SK-N-SH (cell line): ENCODE results near the gene TTC7B. TPM values are rescaled to one million over a fixed set of nuclear protein-coding genes. Genes with fewer than 3 reads are reported as not detected.

Source experiments
- CTCF ChIA-PET: fragments of 300-600, 350-600 bp; formaldehyde crosslinking; extraction: SDS; loops from one replicate; lab custom pipeline; 2021; lab: Yijun Ruan, JAX
- POLR2A ChIA-PET: fragments of 350-600 bp; sonication (Branson Sonifier 250); formaldehyde crosslinking; extraction: SDS; loops from one replicate; lab custom pipeline; 2020; ENCODE audit warnings: antibody characterized with exemption, inconsistent platforms; lab: Yijun Ruan, JAX
- DNase-seq: peaks from one replicate; pipeline ENCODE4 v3.0.0; 2012
- H2AFZ ChIP-seq: fragments of 200-600 bp; sonication (generic); 2 replicates; pipeline ENCODE4 v1.8.1; 2016; ENCODE audit warnings: antibody characterized with exemption, mild to moderate bottlenecking, low read depth
- H3F3A ChIP-seq: fragments of 200-600 bp; sonication (generic); replicated peaks from 2 replicates; pipeline ENCODE3; 2016; ENCODE audit warnings: antibody characterized with exemption, mild to moderate bottlenecking; ENCODE audit not compliant: insufficient read depth
- H3K27ac ChIP-seq, 2 experiments: fragments of 200-500 bp in 1 of 2; fragments of 200-600 bp in 1 of 2; sonication (Bioruptor generic) in 1 of 2; sonication (generic), shearing (Covaris generic) in 1 of 2; 2 replicates each; pipeline versions ENCODE4 v1.5.1 to v1.6.1; 2014 to 2016; ENCODE audit warnings: low read depth in 2 of 2, inconsistent platforms in 1 of 2, low read length in 1 of 2, mild to moderate bottlenecking in 1 of 2, mixed read lengths in 1 of 2
- H3K27me3 ChIP-seq: fragments of 200-600 bp; sonication (generic), shearing (Covaris generic); 2 replicates; pipeline ENCODE4 v1.6.1; 2016; ENCODE audit warnings: mixed run types; ENCODE audit not compliant: insufficient read depth
- H3K36me3 ChIP-seq, 2 experiments: fragments of 200-500 bp in 1 of 2; fragments of 200-600 bp in 1 of 2; sonication (Bioruptor generic) in 1 of 2; sonication (generic) in 1 of 2; replicated peaks in 1 of 2; 2 replicates each; pipeline versions ENCODE3 to v1.5.1; 2014 to 2016; ENCODE audit warnings: low read length in 1 of 2, mild to moderate bottlenecking in 1 of 2; ENCODE audit not compliant: insufficient read depth in 2 of 2, control insufficient read depth in 1 of 2
- H3K4me1 ChIP-seq, 2 experiments: fragments of 200-500 bp in 1 of 2; fragments of 200-600 bp in 1 of 2; sonication (Bioruptor generic) in 1 of 2; sonication (generic), shearing (Covaris generic) in 1 of 2; 2 replicates each; pipeline versions ENCODE4 v1.5.1 to v1.6.1; 2014 to 2016; ENCODE audit warnings: low read depth in 1 of 2, low read length in 1 of 2, mixed run types in 1 of 2; ENCODE audit not compliant: insufficient read depth in 2 of 2, control insufficient read depth in 1 of 2
- H3K4me2 ChIP-seq: fragments of 200-600 bp; sonication (generic), shearing (Covaris generic); 2 replicates; pipeline ENCODE4 v1.6.1; 2017; ENCODE audit warnings: mixed run types
- H3K4me3 ChIP-seq, 2 experiments: fragments of 200-500 bp in 1 of 2; fragments of 200-600 bp in 1 of 2; sonication (Bioruptor generic) in 1 of 2; sonication (generic), shearing (Covaris generic) in 1 of 2; 2 replicates each; pipeline versions ENCODE4 v1.5.1 to v1.8.1; 2014 to 2016; ENCODE audit warnings: low read depth in 2 of 2, inconsistent platforms in 1 of 2, low read length in 1 of 2, mild to moderate bottlenecking in 1 of 2, mixed read lengths in 1 of 2, moderate library complexity in 1 of 2
- H3K79me2 ChIP-seq: fragments of 200-600 bp; sonication (generic); 2 replicates; pipeline ENCODE4 v1.8.1; 2017; ENCODE audit warnings: mild to moderate bottlenecking; ENCODE audit not compliant: insufficient read depth
- H3K9ac ChIP-seq: fragments of 200-600 bp; sonication (generic); 2 replicates; pipeline ENCODE4 v1.6.1; 2017; ENCODE audit warnings: mixed run types
- H3K9me2 ChIP-seq: fragments of 200-600 bp; sonication (generic); 2 replicates; pipeline ENCODE4 v1.6.1; 2017; ENCODE audit warnings: mixed run types
- H3K9me3 ChIP-seq: fragments of 200-600 bp; sonication (generic); 2 replicates; pipeline ENCODE4 v1.6.1; 2017; ENCODE audit warnings: mixed run types, mild to moderate bottlenecking, moderate library complexity
- H4K20me1 ChIP-seq: fragments of 200-600 bp; sonication (generic); 2 replicates; pipeline ENCODE4 v1.6.1; 2017; ENCODE audit warnings: mild to moderate bottlenecking, mixed run types; ENCODE audit not compliant: insufficient read depth
- CHD2 ChIP-seq: fragments of 150-350 bp; IDR thresholded peaks from 2 replicates; pipeline ENCODE4 v1.6.1; 2018; ENCODE audit warnings: low read length; ENCODE audit not compliant: partially characterized antibody
- ELF1 ChIP-seq: IDR thresholded peaks from 2 replicates; pipeline ENCODE4 v1.4.0; 2012
- EP300 ChIP-seq, 2 experiments: IDR thresholded peaks; 2 replicates each; pipeline versions ENCODE4 v1.4.0 to v1.6.1; 2012; ENCODE audit warnings: borderline replicate concordance in 1 of 2, low read depth in 1 of 2, low read length in 1 of 2
- EZH2phosphoT487 ChIP-seq: fragments of 200-600 bp; sonication (generic); IDR thresholded peaks from 2 replicates; pipeline ENCODE4 v1.6.1; 2017; ENCODE audit warnings: low read depth, mixed run types, mild to moderate bottlenecking, antibody characterized with exemption, moderate library complexity, borderline replicate concordance
- FOSL2 ChIP-seq: IDR thresholded peaks from 2 replicates; pipeline ENCODE4 v1.4.0; 2012; ENCODE audit warnings: low read depth, mild to moderate bottlenecking, moderate library complexity, borderline replicate concordance
- FOXM1 ChIP-seq: IDR thresholded peaks from 2 replicates; pipeline ENCODE4 v1.4.0; 2012; ENCODE audit warnings: low read depth, mild to moderate bottlenecking
- MEF2A ChIP-seq: IDR thresholded peaks from 2 replicates; pipeline ENCODE4 v1.4.0; 2012; ENCODE audit warnings: low read depth, borderline replicate concordance
- NFIC ChIP-seq: IDR thresholded peaks from 2 replicates; pipeline ENCODE4 v1.4.0; 2012; ENCODE audit warnings: borderline replicate concordance
- NRF1 ChIP-seq: IDR thresholded peaks from 2 replicates; pipeline ENCODE4 v1.6.1; 2012; ENCODE audit warnings: low read depth, mild to moderate bottlenecking, low read length
- RCOR1 ChIP-seq: fragments of 150-350 bp; IDR thresholded peaks from 2 replicates; pipeline ENCODE4 v1.6.1; 2017; ENCODE audit warnings: antibody characterized with exemption, low read length
- RXRA ChIP-seq: IDR thresholded peaks from 2 replicates; pipeline ENCODE4 v1.4.0; 2012; ENCODE audit warnings: low read depth, mild to moderate bottlenecking, borderline replicate concordance
- TAF1 ChIP-seq: IDR thresholded peaks from 2 replicates; pipeline ENCODE4 v1.6.1; 2012; ENCODE audit warnings: low read depth, mild to moderate bottlenecking, low read length, moderate library complexity, borderline replicate concordance
- TCF12 ChIP-seq: IDR thresholded peaks from 2 replicates; pipeline ENCODE4 v1.4.0; 2012
- TEAD4 ChIP-seq: IDR thresholded peaks from 2 replicates; pipeline ENCODE4 v1.4.0; 2012; ENCODE audit warnings: mild to moderate bottlenecking, borderline replicate concordance; ENCODE audit not compliant: insufficient read depth
- YY1 ChIP-seq: IDR thresholded peaks from 2 replicates; pipeline ENCODE4 v1.4.0; 2012; ENCODE audit warnings: low read depth, mild to moderate bottlenecking
- WGBS: methylation state at CpG from one replicate; pipeline ENCODE4 v1.1.6; 2017; ENCODE audit warnings: low lambda C conversion rate; 5-methylcytosine and 5-hydroxymethylcytosine counted together
- polyA plus RNA-seq, 3 experiments: library from polyadenylated mRNA; depleted of rRNA; stranded (reverse); fragments of >200 nt; gene quantifications; 2 replicates each; pipeline ENCODE4 v1.2.3, GENCODE V29; 2012
- TF ChIP-seq, protein P1 (sequence below): IDR thresholded peaks from 2 replicates; pipeline ENCODE4 v1.4.0; 2012; ENCODE audit warnings: low read depth, borderline replicate concordance
- TF ChIP-seq, protein P2 (sequence below): fragments of 150-350 bp; IDR thresholded peaks from 2 replicates; pipeline ENCODE4 v1.6.1; 2017; ENCODE audit warnings: antibody characterized with exemption, low read length, low read depth, borderline replicate concordance
- TF ChIP-seq, protein P3 (sequence below): fragments of 200-600 bp; sonication (generic); IDR thresholded peaks from 2 replicates; pipeline ENCODE4 v1.6.1; 2017; ENCODE audit warnings: antibody characterized with exemption, mild to moderate bottlenecking, moderate library complexity

The TTC7B gene
- polyA plus RNA-seq, 1 of the 3 experiments (the other 2 are of a cell fraction): 43.1 TPM

DNA sequence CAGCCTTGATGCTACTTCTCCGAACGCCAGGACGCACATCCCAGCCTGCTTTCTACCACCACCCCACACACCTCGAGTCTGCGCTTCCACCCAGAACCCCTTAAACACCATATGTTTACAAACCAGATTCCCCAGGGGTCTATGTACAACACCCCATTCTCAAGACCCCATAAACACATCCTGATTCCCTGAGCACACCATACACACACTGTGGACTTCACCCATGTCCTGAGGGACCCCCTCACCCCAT is 733 bp downstream of the TTC7B start (continued):
- no peak for TF ChIP-seq TCF12
- TF ChIP-seq RXRA: no peak
- no peak for TF ChIP-seq CHD2
- no peak for TF ChIP-seq YY1
- TF ChIP-seq TAF1: no peak
- no peak for TF ChIP-seq TEAD4
- TF ChIP-seq, protein P1, sequence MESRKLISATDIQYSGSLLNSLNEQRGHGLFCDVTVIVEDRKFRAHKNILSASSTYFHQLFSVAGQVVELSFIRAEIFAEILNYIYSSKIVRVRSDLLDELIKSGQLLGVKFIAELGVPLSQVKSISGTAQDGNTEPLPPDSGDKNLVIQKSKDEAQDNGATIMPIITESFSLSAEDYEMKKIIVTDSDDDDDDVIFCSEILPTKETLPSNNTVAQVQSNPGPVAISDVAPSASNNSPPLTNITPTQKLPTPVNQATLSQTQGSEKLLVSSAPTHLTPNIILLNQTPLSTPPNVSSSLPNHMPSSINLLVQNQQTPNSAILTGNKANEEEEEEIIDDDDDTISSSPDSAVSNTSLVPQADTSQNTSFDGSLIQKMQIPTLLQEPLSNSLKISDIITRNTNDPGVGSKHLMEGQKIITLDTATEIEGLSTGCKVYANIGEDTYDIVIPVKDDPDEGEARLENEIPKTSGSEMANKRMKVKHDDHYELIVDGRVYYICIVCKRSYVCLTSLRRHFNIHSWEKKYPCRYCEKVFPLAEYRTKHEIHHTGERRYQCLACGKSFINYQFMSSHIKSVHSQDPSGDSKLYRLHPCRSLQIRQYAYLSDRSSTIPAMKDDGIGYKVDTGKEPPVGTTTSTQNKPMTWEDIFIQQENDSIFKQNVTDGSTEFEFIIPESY: no peak

DNA sequence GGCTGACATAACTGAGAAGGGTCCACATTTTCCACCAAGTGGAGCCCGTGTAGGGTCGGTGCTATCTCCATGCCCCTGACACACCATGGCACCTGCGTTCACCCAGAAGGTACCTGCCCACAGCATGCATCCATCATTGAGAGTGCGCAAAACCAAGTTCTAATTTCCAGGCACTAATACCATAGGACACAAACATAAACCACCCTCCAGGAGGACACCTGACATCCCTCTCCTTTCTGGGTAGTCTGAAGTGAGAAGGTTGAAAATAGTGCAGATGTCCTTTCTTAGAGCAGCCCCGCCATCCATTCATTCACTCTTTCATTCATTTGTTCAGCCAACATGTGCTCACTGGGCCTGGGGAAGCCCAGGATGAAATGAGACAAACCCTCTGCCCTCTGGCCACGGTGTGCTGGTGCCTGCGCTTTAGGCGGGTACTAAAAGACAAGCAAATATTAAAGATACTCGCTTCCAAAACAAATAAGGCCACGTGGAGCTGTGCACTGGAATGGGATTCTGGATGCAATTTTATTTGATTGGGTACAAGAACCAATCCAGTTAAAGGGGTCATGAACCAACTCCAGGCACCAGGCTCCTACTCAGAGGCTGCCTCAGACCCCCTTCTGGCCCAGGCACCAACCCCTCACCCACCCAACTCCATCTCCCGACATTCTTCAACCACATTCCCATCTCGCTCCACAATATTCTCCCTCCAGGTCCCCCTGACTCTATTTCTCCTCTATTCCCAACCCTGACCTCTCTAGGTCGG is 1.2 kb downstream of the TTC7B start:
- Histone ChIP-seq H3K4me1 (peaks cover 10 to 14% of the 10 kb centered on the region in 2 experiments; a peak in 3 of 4 replicates), H4K20me1 (no peaks in the 10 kb centered on the region), H3K27me3 (no peaks in the 10 kb centered on the region), H3F3A (no peaks in the 10 kb centered on the region), H3K4me3 (peak overlapping the region; percentile 71 to 89), H3K9ac (peak overlapping the region; percentile 76), H3K9me2 (no peaks in the 10 kb centered on the region), H3K9me3 (no peaks in the 10 kb centered on the region), H3K79me2 (peaks cover 36% of the 10 kb centered on the region), H3K4me2 (peak overlapping the region; percentile 98), H3K36me3 (no peaks in the 10 kb centered on the region), H3K27ac (no peak overlapping the region; a peak in 1 of 4 replicates), H2AFZ (0 out of 2 replicates have a peak overlapping the region, but pooled peaks have one; percentile 56)
- 70% methylated on average over 13 of the region's 13 CpGs for WGBS
- no peak for DNase-seq
- TF ChIP-seq NFIC: no peak
- no peak for TF ChIP-seq NRF1
- TF ChIP-seq, protein P2, sequence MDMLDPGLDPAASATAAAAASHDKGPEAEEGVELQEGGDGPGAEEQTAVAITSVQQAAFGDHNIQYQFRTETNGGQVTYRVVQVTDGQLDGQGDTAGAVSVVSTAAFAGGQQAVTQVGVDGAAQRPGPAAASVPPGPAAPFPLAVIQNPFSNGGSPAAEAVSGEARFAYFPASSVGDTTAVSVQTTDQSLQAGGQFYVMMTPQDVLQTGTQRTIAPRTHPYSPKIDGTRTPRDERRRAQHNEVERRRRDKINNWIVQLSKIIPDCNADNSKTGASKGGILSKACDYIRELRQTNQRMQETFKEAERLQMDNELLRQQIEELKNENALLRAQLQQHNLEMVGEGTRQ: no peak
- no peak for TF ChIP-seq FOXM1
- no peak for TF ChIP-seq TAF1
- ChIA-PET POLR2A (no interaction called here), CTCF (interaction anchor here (1.2 to 2.5 kb wide), 4 partner anchors 12 to 513 kb away, joined by 3 to 10 read pairs (median 6); no protein-coding TSS in a partner anchor)

DNA sequence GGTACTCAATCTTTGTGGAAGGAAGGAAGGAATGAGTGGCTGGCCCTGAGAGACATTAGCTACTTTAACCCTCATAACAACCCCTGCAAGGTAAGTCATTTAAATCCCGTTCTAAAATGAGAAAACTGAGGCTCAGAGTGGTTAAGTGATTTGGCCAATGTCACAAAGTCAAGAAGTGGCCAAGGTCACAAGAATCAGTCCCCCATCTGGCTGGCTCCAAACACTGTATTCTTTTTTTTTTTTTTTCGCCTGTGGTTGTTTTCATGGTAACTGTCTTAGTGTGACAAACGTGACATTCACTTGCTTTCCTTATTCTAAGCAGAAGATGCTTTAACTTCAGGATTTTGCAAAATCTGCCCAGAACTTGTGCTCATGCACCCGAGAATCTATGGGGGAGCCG is 2.8 kb downstream of the TTC7B start:
- no peaks in the 10 kb centered on the region for H3K36me3 ChIP-seq
- no peak overlapping the region for H3K9ac ChIP-seq
- ChIA-PET CTCF (no interaction called here), POLR2A (no interaction called here)
- H3K9me2 ChIP-seq: no peaks in the 10 kb centered on the region
- H3K9me3 ChIP-seq: no peaks in the 10 kb centered on the region
- H3K27me3 ChIP-seq: no peaks in the 10 kb centered on the region
- no peak overlapping the region for H3K4me3 ChIP-seq
- TF ChIP-seq YY1 (no peak), EZH2phosphoT487 (no peak), ELF1 (no peak), NFIC (no peak), RCOR1 (no peak), EP300 (IDR thresholded peaks at IDR 0.05; ENCODE audit: borderline replicate concordance in 1 of 2, low read depth in 1 of 2, low read length in 1 of 2) (no peak), FOSL2 (no peak), MEF2A (no peak), FOXM1 (no peak)
- TF ChIP-seq, protein P3, sequence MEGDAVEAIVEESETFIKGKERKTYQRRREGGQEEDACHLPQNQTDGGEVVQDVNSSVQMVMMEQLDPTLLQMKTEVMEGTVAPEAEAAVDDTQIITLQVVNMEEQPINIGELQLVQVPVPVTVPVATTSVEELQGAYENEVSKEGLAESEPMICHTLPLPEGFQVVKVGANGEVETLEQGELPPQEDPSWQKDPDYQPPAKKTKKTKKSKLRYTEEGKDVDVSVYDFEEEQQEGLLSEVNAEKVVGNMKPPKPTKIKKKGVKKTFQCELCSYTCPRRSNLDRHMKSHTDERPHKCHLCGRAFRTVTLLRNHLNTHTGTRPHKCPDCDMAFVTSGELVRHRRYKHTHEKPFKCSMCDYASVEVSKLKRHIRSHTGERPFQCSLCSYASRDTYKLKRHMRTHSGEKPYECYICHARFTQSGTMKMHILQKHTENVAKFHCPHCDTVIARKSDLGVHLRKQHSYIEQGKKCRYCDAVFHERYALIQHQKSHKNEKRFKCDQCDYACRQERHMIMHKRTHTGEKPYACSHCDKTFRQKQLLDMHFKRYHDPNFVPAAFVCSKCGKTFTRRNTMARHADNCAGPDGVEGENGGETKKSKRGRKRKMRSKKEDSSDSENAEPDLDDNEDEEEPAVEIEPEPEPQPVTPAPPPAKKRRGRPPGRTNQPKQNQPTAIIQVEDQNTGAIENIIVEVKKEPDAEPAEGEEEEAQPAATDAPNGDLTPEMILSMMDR: no peak
- H3K4me1 ChIP-seq: peaks cover 17 to 18% of the 10 kb centered on the region in 2 experiments; a peak in 3 of 4 replicates
- H3K27ac ChIP-seq: no peak overlapping the region
- no peak overlapping the region for H2AFZ ChIP-seq
- WGBS: 96% methylated on average over 5 of the region's 5 CpGs
- H3K4me2 ChIP-seq: no peak overlapping the region
- no peak for DNase-seq
- H3K79me2 ChIP-seq: peaks cover 50% of the 10 kb centered on the region
- no peaks in the 10 kb centered on the region for H3F3A ChIP-seq
- no peaks in the 10 kb centered on the region for H4K20me1 ChIP-seq
